ENCODE measurements around the gene CRYM.
"Not testable (repeated sequence)": the region's sequence is repeated elsewhere in the genome, so short reads cannot be mapped to it uniquely, and the experiment has no call there.

Gene CRYM

GRCh38 chr16:21260870-21261791 lies 17.0 kb downstream of the CRYM start:
- H3K27me3 ChIP-seq: no peaks in the 10 kb centered on the region
- no peak for TF ChIP-seq Cebpa-rat (IDR thresholded peaks at IDR 0.05)
- peaks cover 8 to 33% (median 29%) of the 10 kb centered on the region in 10 experiments; a peak in 19 of 20 replicates for H3K4me1 ChIP-seq
- no peak overlapping the region for H3K27ac ChIP-seq
- H3K4me3 ChIP-seq: no peak overlapping the region
- no peak overlapping the region for H3K9ac ChIP-seq
- H4K20me1 ChIP-seq: no peaks in the 10 kb centered on the region
- H3K36me3 ChIP-seq: no peaks in the 10 kb centered on the region
- no peaks in the 10 kb centered on the region; a peak in 1 of 22 replicates for H3K9me3 ChIP-seq (replicated peaks in 1 of 11)
- H3K4me2 ChIP-seq: no peak overlapping the region

DNA sequence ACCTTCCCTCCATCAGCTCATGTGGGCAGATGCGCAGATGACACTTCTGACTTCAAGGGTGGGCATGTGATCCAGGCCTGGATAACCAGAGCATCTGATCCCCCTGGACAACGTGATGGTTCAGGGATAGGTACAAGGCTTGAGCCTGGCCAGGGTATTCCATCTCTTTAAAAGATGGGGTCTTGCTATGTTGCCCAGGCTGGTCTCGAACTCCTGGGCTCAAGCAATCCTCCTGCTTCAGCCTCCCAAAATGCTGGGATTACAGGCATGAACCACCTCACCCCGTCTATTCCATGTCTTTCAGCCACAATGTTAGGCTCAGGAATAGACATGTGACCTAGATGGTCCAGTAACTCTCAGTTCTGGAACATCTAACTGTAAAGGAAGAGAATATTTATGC lies 20.8 kb downstream of the CRYM start:
- Histone ChIP-seq H3K4me2 (no peak overlapping the region), H3K27me3 (no peaks in the 10 kb centered on the region), H3K4me3 (no peak overlapping the region), H3K9me3 (replicated peaks in 1 of 11) (no peaks in the 10 kb centered on the region; a peak in 1 of 22 replicates), H4K20me1 (no peaks in the 10 kb centered on the region), H3K9ac (no peak overlapping the region), H3K27ac (no peak overlapping the region), H3K36me3 (no peaks in the 10 kb centered on the region), H3K4me1 (no peaks in the 10 kb centered on the region; a peak in 1 of 20 replicates)
- no peak for TF ChIP-seq Cebpa-rat (IDR thresholded peaks at IDR 0.05)

GRCh38 chr16:21256636-21257035 lies 21.5 kb downstream of the CRYM start:
- no peak overlapping the region for H3K4me2 ChIP-seq
- no peaks in the 10 kb centered on the region for H4K20me1 ChIP-seq
- H3K9me3 ChIP-seq (replicated peaks in 1 of 11): no peaks in the 10 kb centered on the region; a peak in 1 of 22 replicates
- H3K4me1 ChIP-seq: no peaks in the 10 kb centered on the region; a peak in 1 of 20 replicates
- no peaks in the 10 kb centered on the region for H3K36me3 ChIP-seq
- TF ChIP-seq Cebpa-rat (IDR thresholded peaks at IDR 0.05): no peak
- no peak overlapping the region for H3K27ac ChIP-seq
- no peaks in the 10 kb centered on the region for H3K27me3 ChIP-seq
- no peak overlapping the region for H3K9ac ChIP-seq
- no peak overlapping the region for H3K4me3 ChIP-seq

DNA sequence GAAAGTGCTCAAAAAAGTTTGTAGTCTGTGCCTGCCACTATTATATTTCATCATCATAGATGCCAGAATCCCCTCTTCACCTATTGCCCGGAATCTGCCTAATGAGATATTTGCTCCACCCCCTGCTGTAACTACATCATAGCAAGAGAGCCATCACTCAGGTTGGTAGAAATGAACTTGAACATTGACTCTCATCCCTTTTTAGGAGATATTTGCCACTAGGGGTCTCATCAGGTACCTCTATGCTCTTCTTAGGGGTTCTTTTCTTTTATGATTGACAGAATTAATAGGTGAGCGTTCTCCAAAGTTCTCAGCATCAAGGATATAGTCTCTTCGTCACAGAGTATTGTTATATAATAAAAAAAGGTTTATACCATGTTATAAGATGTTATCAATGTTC lies 24.6 kb downstream of the CRYM start:
- no peak for TF ChIP-seq Cebpa-rat (IDR thresholded peaks at IDR 0.05)
- H3K9me3 ChIP-seq (replicated peaks in 1 of 11): no peaks in the 10 kb centered on the region
- H3K9ac ChIP-seq: no peak overlapping the region
- H3K27me3 ChIP-seq: no peaks in the 10 kb centered on the region
- no peak overlapping the region for H3K27ac ChIP-seq
- H3K4me3 ChIP-seq: no peak overlapping the region
- H3K4me2 ChIP-seq: no peak overlapping the region
- H3K36me3 ChIP-seq: no peaks in the 10 kb centered on the region
- H4K20me1 ChIP-seq: no peaks in the 10 kb centered on the region
- H3K4me1 ChIP-seq: peaks cover 5 to 18% (median 15%) of the 10 kb centered on the region in 10 experiments; a peak in 19 of 20 replicates

DNA sequence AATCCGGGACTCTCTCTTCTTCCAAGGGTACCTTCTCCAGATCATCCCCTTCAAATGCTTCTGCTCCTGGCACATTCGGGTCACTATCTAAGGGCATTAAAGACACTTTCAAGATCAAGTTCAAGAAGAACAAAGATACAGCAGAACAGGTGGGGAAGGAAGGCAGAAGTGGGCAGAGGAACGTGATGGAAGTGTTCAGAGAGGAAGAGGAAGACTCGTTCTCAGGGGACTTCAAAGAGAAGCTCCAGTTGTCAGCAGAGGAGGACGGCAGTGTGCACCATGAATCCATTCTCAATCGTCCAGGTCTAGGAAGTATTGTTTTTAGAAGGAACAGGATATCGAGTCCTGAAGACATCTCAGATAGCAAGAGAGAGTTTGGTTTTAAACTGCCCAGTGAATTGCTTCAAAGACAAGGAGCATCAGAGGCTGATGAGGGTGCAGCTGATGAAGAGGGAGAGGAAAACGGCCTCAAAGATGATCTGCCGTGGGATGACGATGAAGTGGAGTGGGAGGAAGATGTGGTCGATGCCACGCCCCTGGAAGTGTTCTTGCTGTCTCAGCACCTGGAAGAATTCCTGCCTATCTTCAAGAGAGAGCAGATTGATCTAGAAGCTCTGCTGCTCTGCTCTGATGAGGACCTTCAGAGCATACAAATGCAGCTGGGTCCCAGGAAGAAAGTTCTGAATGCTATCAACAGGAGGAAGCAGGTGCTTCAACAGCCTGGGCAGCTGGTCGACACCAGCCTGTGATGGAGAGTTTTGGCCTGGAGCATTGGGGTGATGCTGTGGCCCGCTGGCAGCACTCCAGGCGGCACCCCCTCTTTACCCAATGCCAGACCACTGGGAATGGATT lies 27.8 kb downstream of the CRYM start:
- Histone ChIP-seq H3K27me3 (no peaks in the 10 kb centered on the region), H3K4me2 (peak overlapping the region; percentile 23 to 82 (median 59); a peak in 20 of 22 replicates), H3K4me1 (peaks cover 5 to 18% (median 15%) of the 10 kb centered on the region in 10 experiments; a peak in 19 of 20 replicates), H3K36me3 (no peaks in the 10 kb centered on the region), H3K27ac (no peak overlapping the region), H3K9me3 (replicated peaks in 1 of 11) (no peaks in the 10 kb centered on the region), H4K20me1 (no peaks in the 10 kb centered on the region), H3K4me3 (no peak overlapping the region), H3K9ac (no peak overlapping the region)
- TF ChIP-seq Cebpa-rat (IDR thresholded peaks at IDR 0.05): no peak

DNA sequence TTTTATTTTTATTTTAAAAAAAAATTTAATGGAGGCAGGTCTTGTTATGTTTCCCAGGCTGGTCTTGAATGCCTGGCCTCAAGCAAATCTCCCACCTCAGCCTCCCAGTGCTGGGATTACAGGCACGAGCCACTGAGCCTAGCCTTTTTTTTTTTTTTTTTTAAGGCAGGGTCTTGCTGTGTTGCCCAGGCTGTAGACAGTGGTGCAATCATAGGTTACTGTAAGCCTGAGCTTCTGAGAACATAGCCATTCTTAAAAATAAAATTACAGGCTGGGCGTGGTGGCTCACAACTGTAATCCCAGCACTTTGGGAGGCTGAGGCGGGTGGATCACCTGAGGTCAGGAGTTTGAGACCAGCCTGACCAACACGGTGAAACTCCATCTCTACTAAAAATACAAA lies 29.9 kb downstream of the CRYM start:
- H4K20me1 ChIP-seq; H3K27me3 ChIP-seq; H3K9me3 ChIP-seq (replicated peaks in 1 of 11); H3K4me3 ChIP-seq; H3K36me3 ChIP-seq; H3K9ac ChIP-seq; H3K27ac ChIP-seq; H3K4me2 ChIP-seq: not testable (repeated sequence)
- H3K4me1 ChIP-seq: peaks cover 5 to 18% (median 15%) of the 10 kb centered on the region in 10 experiments; a peak in 19 of 20 replicates

DNA sequence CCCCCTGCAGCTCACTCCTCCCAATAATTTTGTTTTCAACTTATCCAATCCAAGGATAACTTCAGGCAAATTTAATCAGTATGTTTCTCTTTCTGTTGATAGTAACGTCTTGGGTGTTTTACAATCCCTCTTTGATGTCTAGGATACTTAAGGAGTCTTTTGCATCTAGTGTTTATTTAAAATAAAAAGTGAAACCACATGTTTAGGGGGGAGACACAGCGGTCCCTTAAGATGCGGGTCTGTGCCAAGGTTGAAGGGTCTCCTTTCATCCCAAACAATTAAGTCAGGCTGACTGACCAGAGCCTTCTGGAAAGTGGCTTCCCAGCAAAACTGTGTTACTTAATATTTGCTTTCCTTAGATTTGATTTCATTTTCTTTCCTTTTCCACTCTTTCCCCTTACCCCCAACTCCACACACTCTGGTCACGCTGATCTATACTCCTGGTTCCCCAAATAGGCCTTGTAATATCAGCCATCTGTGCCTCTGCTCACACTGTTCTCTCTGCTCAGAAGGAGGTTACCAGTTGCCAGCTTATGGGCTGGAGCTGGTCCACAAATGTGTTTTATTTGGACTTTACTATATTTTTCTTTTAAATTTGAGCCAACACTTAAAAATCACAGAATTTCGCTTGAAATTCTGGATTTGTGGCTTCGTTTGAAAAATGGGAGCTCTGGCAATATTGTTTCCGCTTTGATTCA lies 33.4 kb downstream of the CRYM start:
- Histone ChIP-seq H3K36me3 (no peaks in the 10 kb centered on the region), H3K27ac (no peak overlapping the region)
- TF ChIP-seq Cebpa-rat (IDR thresholded peaks at IDR 0.05): no peak

DNA sequence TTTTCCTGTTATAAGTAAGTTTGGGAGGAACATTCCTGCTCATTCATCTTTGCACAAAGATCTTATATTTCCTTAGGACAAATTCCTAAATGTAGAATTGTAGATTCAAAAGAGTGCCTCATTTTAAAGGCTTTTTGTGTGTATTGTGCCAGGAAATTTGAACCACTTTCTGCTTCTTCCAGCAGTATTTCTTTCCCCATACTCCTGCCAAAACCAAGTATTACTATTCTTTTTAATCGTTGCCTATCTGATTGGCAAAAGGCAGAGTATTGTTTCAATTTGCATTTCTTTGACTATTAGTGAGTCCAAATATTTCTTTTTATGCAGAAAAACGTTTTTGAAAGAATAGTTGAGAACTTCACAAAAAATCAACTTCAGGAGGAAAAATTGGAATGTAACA lies 35.3 kb downstream of the CRYM start:
- TF ChIP-seq Cebpa-rat (IDR thresholded peaks at IDR 0.05): no peak
- H3K4me2 ChIP-seq: no peak overlapping the region
- H4K20me1 ChIP-seq: no peaks in the 10 kb centered on the region
- H3K27me3 ChIP-seq: no peaks in the 10 kb centered on the region
- no peaks in the 10 kb centered on the region for H3K36me3 ChIP-seq
- H3K4me1 ChIP-seq: no peaks in the 10 kb centered on the region
- H3K27ac ChIP-seq: no peak overlapping the region
- H3K9ac ChIP-seq: no peak overlapping the region
- no peaks in the 10 kb centered on the region for H3K9me3 ChIP-seq (replicated peaks in 1 of 11)
- H3K4me3 ChIP-seq: no peak overlapping the region

More for the DNA sequence above, 33.4 kb downstream of the CRYM start:
- H3K9ac ChIP-seq: no peak overlapping the region
- H3K9me3 ChIP-seq (replicated peaks in 1 of 11): no peaks in the 10 kb centered on the region
- H3K27me3 ChIP-seq: no peaks in the 10 kb centered on the region
- no peaks in the 10 kb centered on the region for H4K20me1 ChIP-seq
- H3K4me1 ChIP-seq: peaks cover 0 to 3% (median under 1%) of the 10 kb centered on the region in 10 experiments; a peak in 7 of 20 replicates
- H3K4me2 ChIP-seq: no peak overlapping the region
- H3K4me3 ChIP-seq: no peak overlapping the region

GRCh38 chr16:21239646-21240045 lies 38.4 kb downstream of the CRYM start:
- Histone ChIP-seq H3K9ac (no peak overlapping the region), H3K27me3 (no peaks in the 10 kb centered on the region), H3K9me3 (replicated peaks in 1 of 11) (peaks cover 0 to 9% (median 0%) of the 10 kb centered on the region in 11 experiments; a peak in 5 of 22 replicates), H3K4me3 (no peak overlapping the region), H4K20me1 (no peaks in the 10 kb centered on the region), H3K4me1 (no peaks in the 10 kb centered on the region), H3K4me2 (no peak overlapping the region), H3K27ac (no peak overlapping the region), H3K36me3 (no peaks in the 10 kb centered on the region)
- no peak for TF ChIP-seq Cebpa-rat (IDR thresholded peaks at IDR 0.05)

Data from BLaER1 treated with 17β-estradiol and CSF1 and Interleukin-3, amounts not matched to agents 10 nM and 100 nM (cell line).